ENCODE data around the gene PDE4D.
"Not testable (repeated sequence)": the region's sequence is repeated elsewhere in the genome, so short reads cannot be mapped to it uniquely, and the experiment has no call there.

Gene PDE4D

GRCh38 chr5:59466271-59466670, 427.3 kb downstream of the PDE4D start:
- no peak for DNase-seq (ENCODE audit: low spot score)

- no peak for DNase-seq (ENCODE audit: low spot score)
Measured at GRCh38 chr5:59464969-59465368, 428.6 kb downstream of the PDE4D start.

GRCh38 chr5:59463618-59464166, 429.8 kb downstream of the PDE4D start:
- not testable (repeated sequence) for DNase-seq (ENCODE audit: low spot score)

GRCh38 chr5:59462956-59463355, 430.6 kb downstream of the PDE4D start:
- no peak for DNase-seq (ENCODE audit: low spot score)

- no peak for DNase-seq (ENCODE audit: low spot score)
Measured at GRCh38 chr5:59460368-59461153, 433.0 kb downstream of the PDE4D start.

- DNase-seq (ENCODE audit: low spot score): no peak
Measured at GRCh38 chr5:59458966-59459729, 434.4 kb downstream of the PDE4D start.

- DNase-seq (ENCODE audit: low spot score): no peak
Measured at GRCh38 chr5:59458321-59458720, 435.2 kb downstream of the PDE4D start.

- no peak for DNase-seq (ENCODE audit: low spot score)
Measured at GRCh38 chr5:59449905-59450644, 443.5 kb downstream of the PDE4D start.

GRCh38 chr5:59446356-59446755, 447.2 kb downstream of the PDE4D start:
- no peak for DNase-seq (ENCODE audit: low spot score)

GRCh38 chr5:59445741-59446140, 447.8 kb downstream of the PDE4D start:
- no peak for DNase-seq (ENCODE audit: low spot score)

GRCh38 chr5:59439303-59439702, 454.2 kb downstream of the PDE4D start:
- no peak for DNase-seq (ENCODE audit: low spot score)

- DNase-seq (ENCODE audit: low spot score): no peak
Measured at GRCh38 chr5:59437176-59437575, 456.4 kb downstream of the PDE4D start.

GRCh38 chr5:59436364-59437148, 457.0 kb downstream of the PDE4D start:
- no peak for DNase-seq (ENCODE audit: low spot score)

- DNase-seq (ENCODE audit: low spot score): no peak
Measured at GRCh38 chr5:59433174-59433573, 460.4 kb downstream of the PDE4D start.

- DNase-seq (ENCODE audit: low spot score): no peak
Measured at GRCh38 chr5:59430066-59430685, 463.4 kb downstream of the PDE4D start.

GRCh38 chr5:59428391-59428790, 465.1 kb downstream of the PDE4D start:
- no peak for DNase-seq (ENCODE audit: low spot score)

- DNase-seq (ENCODE audit: low spot score): no peak
Measured at GRCh38 chr5:59424515-59424914, 469.0 kb downstream of the PDE4D start.

- no peak for DNase-seq (ENCODE audit: low spot score)
Measured at GRCh38 chr5:59423021-59423420, 470.5 kb downstream of the PDE4D start.

GRCh38 chr5:59421986-59422941, 471.3 kb downstream of the PDE4D start:
- no peak for DNase-seq (ENCODE audit: low spot score)

- no peak for DNase-seq (ENCODE audit: low spot score)
Measured at GRCh38 chr5:59420596-59420995, 472.9 kb downstream of the PDE4D start.
